Mammary epithelial cell (primary cell): Measurements from ENCODE around the gene MRI1.

Source experiments
- CTCF ChIP-seq, 2 donors: IDR thresholded peaks in 1 of 2; conservative IDR thresholded peaks in 1 of 2; 2 replicates each; pipeline ENCODE4 v1.5.1; 2011 to 2012; ENCODE audit warnings: inconsistent platforms in 2 of 2, low read length in 2 of 2, mild to moderate bottlenecking in 2 of 2, control low read depth in 1 of 2, low read depth in 1 of 2; ENCODE audit not compliant: insufficient read depth in 1 of 2; ENCODE audit errors: extremely low read depth in 1 of 2
- EZH2 ChIP-seq: IDR thresholded peaks from 2 replicates; pipeline ENCODE4 v1.6.1; 2012; ENCODE audit warnings: low read length, inconsistent platforms, borderline replicate concordance

- no peak for TF ChIP-seq CTCF (conservative IDR thresholded peaks at IDR 0.05 in 1 of 2, IDR thresholded peaks at IDR 0.05 in 1 of 2; ENCODE audit: extremely low read depth in 1 of 2, insufficient read depth in 1 of 2, low read depth in 1 of 2, low read length in 2 of 2)
- TF ChIP-seq EZH2 = no peak
These were observed 33.0 kb upstream of the MRI1 start for GRCh38 chr19:13731147-13731964.
